ENCODE measurements around the gene PRKN.

PRKN gene

GRCh38 chr6:162478192-162478671 is 249.3 kb downstream of the PRKN start:
- Histone ChIP-seq H3K4me3 (ENCODE audit: low read length) (no peak overlapping the region), H3K36me3 (ENCODE audit: insufficient read depth, low read depth, low read length) (no peaks in the 10 kb centered on the region), H3K9ac (ENCODE audit: low read depth, low read length) (no peak overlapping the region), H3K4me1 (ENCODE audit: insufficient read depth, low read length) (no peaks in the 10 kb centered on the region), H3K27me3 (ENCODE audit: insufficient read depth, low read length) (no peaks in the 10 kb centered on the region; the same call in 1 of the 2 replicates), H3K27ac (ENCODE audit: low read length) (no peak overlapping the region), H3K9me3 (ENCODE audit: insufficient read depth, low read depth, low read length) (no peaks in the 10 kb centered on the region)

- no peak overlapping the region for H3K9ac ChIP-seq (ENCODE audit: low read depth, low read length)
- H3K9me3 ChIP-seq (ENCODE audit: insufficient read depth, low read depth, low read length), result no peaks in the 10 kb centered on the region
- no peak overlapping the region for H3K27ac ChIP-seq (ENCODE audit: low read length)
- no peak overlapping the region for H3K4me3 ChIP-seq (ENCODE audit: low read length)
- H3K27me3 ChIP-seq (ENCODE audit: insufficient read depth, low read length), result no peaks in the 10 kb centered on the region; the same call in 1 of the 2 replicates
- H3K4me1 ChIP-seq (ENCODE audit: insufficient read depth, low read length), result no peaks in the 10 kb centered on the region
- no peaks in the 10 kb centered on the region for H3K36me3 ChIP-seq (ENCODE audit: insufficient read depth, low read depth, low read length)
Measured at GRCh38 chr6:162474722-162475121, 252.8 kb downstream of the PRKN start.

- no peaks in the 10 kb centered on the region for H3K4me1 ChIP-seq (ENCODE audit: insufficient read depth, low read length)
- H3K4me3 ChIP-seq (ENCODE audit: low read length), result no peak overlapping the region
- H3K9me3 ChIP-seq (ENCODE audit: insufficient read depth, low read depth, low read length), result no peaks in the 10 kb centered on the region
- no peaks in the 10 kb centered on the region; the same call in 1 of the 2 replicates for H3K27me3 ChIP-seq (ENCODE audit: insufficient read depth, low read length)
- H3K36me3 ChIP-seq (ENCODE audit: insufficient read depth, low read depth, low read length), result no peaks in the 10 kb centered on the region
- no peak overlapping the region for H3K9ac ChIP-seq (ENCODE audit: low read depth, low read length)
- H3K27ac ChIP-seq (ENCODE audit: low read length), result no peak overlapping the region
Measured at GRCh38 chr6:162471842-162472241, 255.7 kb downstream of the PRKN start.

- Histone ChIP-seq H3K4me1 (ENCODE audit: insufficient read depth, low read length) (no peaks in the 10 kb centered on the region), H3K9ac (ENCODE audit: low read depth, low read length) (no peak overlapping the region), H3K36me3 (ENCODE audit: insufficient read depth, low read depth, low read length) (no peaks in the 10 kb centered on the region), H3K4me3 (ENCODE audit: low read length) (no peak overlapping the region), H3K9me3 (ENCODE audit: insufficient read depth, low read depth, low read length) (no peaks in the 10 kb centered on the region), H3K27me3 (ENCODE audit: insufficient read depth, low read length) (no peaks in the 10 kb centered on the region), H3K27ac (ENCODE audit: low read length) (no peak overlapping the region)
Measured at GRCh38 chr6:162468326-162468725, 259.2 kb downstream of the PRKN start.

GRCh38 chr6:162467679-162468078 is 259.9 kb downstream of the PRKN start:
- Histone ChIP-seq H3K36me3 (ENCODE audit: insufficient read depth, low read depth, low read length) (no peaks in the 10 kb centered on the region), H3K9me3 (ENCODE audit: insufficient read depth, low read depth, low read length) (no peaks in the 10 kb centered on the region), H3K4me3 (ENCODE audit: low read length) (no peak overlapping the region), H3K27me3 (ENCODE audit: insufficient read depth, low read length) (no peaks in the 10 kb centered on the region), H3K4me1 (ENCODE audit: insufficient read depth, low read length) (no peaks in the 10 kb centered on the region), H3K27ac (ENCODE audit: low read length) (no peak overlapping the region), H3K9ac (ENCODE audit: low read depth, low read length) (no peak overlapping the region)

- Histone ChIP-seq H3K27me3 (ENCODE audit: insufficient read depth, low read length) (no peaks in the 10 kb centered on the region), H3K36me3 (ENCODE audit: insufficient read depth, low read depth, low read length) (no peaks in the 10 kb centered on the region), H3K27ac (ENCODE audit: low read length) (no peak overlapping the region), H3K4me3 (ENCODE audit: low read length) (no peak overlapping the region), H3K4me1 (ENCODE audit: insufficient read depth, low read length) (no peaks in the 10 kb centered on the region), H3K9ac (ENCODE audit: low read depth, low read length) (no peak overlapping the region), H3K9me3 (ENCODE audit: insufficient read depth, low read depth, low read length) (peaks cover 5% of the 10 kb centered on the region; the same call in 1 of the 2 replicates)
Measured at GRCh38 chr6:162463576-162463975, 264.0 kb downstream of the PRKN start.

- no peak overlapping the region for H3K4me3 ChIP-seq (ENCODE audit: low read length)
- H3K9ac ChIP-seq (ENCODE audit: low read depth, low read length), result no peak overlapping the region
- H3K27me3 ChIP-seq (ENCODE audit: insufficient read depth, low read length), result no peaks in the 10 kb centered on the region
- H3K27ac ChIP-seq (ENCODE audit: low read length), result no peak overlapping the region
- no peaks in the 10 kb centered on the region for H3K4me1 ChIP-seq (ENCODE audit: insufficient read depth, low read length)
- H3K36me3 ChIP-seq (ENCODE audit: insufficient read depth, low read depth, low read length), result no peaks in the 10 kb centered on the region
- peaks cover 5% of the 10 kb centered on the region for H3K9me3 ChIP-seq (ENCODE audit: insufficient read depth, low read depth, low read length)
Measured at GRCh38 chr6:162459985-162460384, 267.6 kb downstream of the PRKN start.

GRCh38 chr6:162450358-162450757 is 277.2 kb downstream of the PRKN start:
- Histone ChIP-seq H3K4me3 (ENCODE audit: low read length) (no peak overlapping the region), H3K36me3 (ENCODE audit: insufficient read depth, low read depth, low read length) (no peaks in the 10 kb centered on the region), H3K4me1 (ENCODE audit: insufficient read depth, low read length) (no peaks in the 10 kb centered on the region), H3K27me3 (ENCODE audit: insufficient read depth, low read length) (no peaks in the 10 kb centered on the region), H3K27ac (ENCODE audit: low read length) (no peak overlapping the region), H3K9ac (ENCODE audit: low read depth, low read length) (no peak overlapping the region), H3K9me3 (ENCODE audit: insufficient read depth, low read depth, low read length) (no peaks in the 10 kb centered on the region)

- Histone ChIP-seq H3K9me3 (ENCODE audit: insufficient read depth, low read depth, low read length) (no peaks in the 10 kb centered on the region), H3K27ac (ENCODE audit: low read length) (no peak overlapping the region), H3K36me3 (ENCODE audit: insufficient read depth, low read depth, low read length) (no peaks in the 10 kb centered on the region), H3K27me3 (ENCODE audit: insufficient read depth, low read length) (no peaks in the 10 kb centered on the region), H3K4me3 (ENCODE audit: low read length) (no peak overlapping the region), H3K9ac (ENCODE audit: low read depth, low read length) (no peak overlapping the region), H3K4me1 (ENCODE audit: insufficient read depth, low read length) (no peaks in the 10 kb centered on the region)
Measured at GRCh38 chr6:162448294-162448693, 279.3 kb downstream of the PRKN start.

- H3K36me3 ChIP-seq (ENCODE audit: insufficient read depth, low read depth, low read length), result no peaks in the 10 kb centered on the region
- H3K4me3 ChIP-seq (ENCODE audit: low read length), result no peak overlapping the region
- no peak overlapping the region for H3K27ac ChIP-seq (ENCODE audit: low read length)
- peaks cover 9% of the 10 kb centered on the region; the same call in 1 of the 2 replicates for H3K9me3 ChIP-seq (ENCODE audit: insufficient read depth, low read depth, low read length)
- H3K27me3 ChIP-seq (ENCODE audit: insufficient read depth, low read length), result no peaks in the 10 kb centered on the region
- peaks cover 11% of the 10 kb centered on the region; the same call in 1 of the 2 replicates for H3K4me1 ChIP-seq (ENCODE audit: insufficient read depth, low read length)
- H3K9ac ChIP-seq (ENCODE audit: low read depth, low read length), result no peak overlapping the region
Measured at GRCh38 chr6:162443101-162443500, 284.5 kb downstream of the PRKN start.

GRCh38 chr6:162442687-162443086 is 284.9 kb downstream of the PRKN start:
- Histone ChIP-seq H3K9ac (ENCODE audit: low read depth, low read length) (no peak overlapping the region), H3K4me1 (ENCODE audit: insufficient read depth, low read length) (peaks cover 11% of the 10 kb centered on the region; the same call in 1 of the 2 replicates)

GRCh38 chr6:162441991-162442390 is 285.6 kb downstream of the PRKN start:
- peaks cover 11% of the 10 kb centered on the region; the same call in 1 of the 2 replicates for H3K4me1 ChIP-seq (ENCODE audit: insufficient read depth, low read length)
- H3K36me3 ChIP-seq (ENCODE audit: insufficient read depth, low read depth, low read length), result no peaks in the 10 kb centered on the region
- H3K27ac ChIP-seq (ENCODE audit: low read length), result no peak overlapping the region
- H3K9ac ChIP-seq (ENCODE audit: low read depth, low read length), result no peak overlapping the region
- H3K9me3 ChIP-seq (ENCODE audit: insufficient read depth, low read depth, low read length), result peaks cover 18% of the 10 kb centered on the region; the same call in 1 of the 2 replicates
- H3K4me3 ChIP-seq (ENCODE audit: low read length), result no peak overlapping the region
- no peaks in the 10 kb centered on the region for H3K27me3 ChIP-seq (ENCODE audit: insufficient read depth, low read length)

More at GRCh38 chr6:162442687-162443086, 284.9 kb downstream of the PRKN start:
- peaks cover 13% of the 10 kb centered on the region; the same call in 1 of the 2 replicates for H3K9me3 ChIP-seq (ENCODE audit: insufficient read depth, low read depth, low read length)
- H3K4me3 ChIP-seq (ENCODE audit: low read length), result no peak overlapping the region
- H3K27ac ChIP-seq (ENCODE audit: low read length), result no peak overlapping the region
- no peaks in the 10 kb centered on the region for H3K36me3 ChIP-seq (ENCODE audit: insufficient read depth, low read depth, low read length)
- H3K27me3 ChIP-seq (ENCODE audit: insufficient read depth, low read length), result no peaks in the 10 kb centered on the region

All from iPS-20b (cell line).